ENCODE measurements around the gene ULK2. TPM values are rescaled to one million over a fixed set of nuclear protein-coding genes. Genes with fewer than 3 reads are reported as not detected.

The ULK2 gene
- total RNA-seq, 1 experiment from 2014 or later, result 5.1 TPM

DNA sequence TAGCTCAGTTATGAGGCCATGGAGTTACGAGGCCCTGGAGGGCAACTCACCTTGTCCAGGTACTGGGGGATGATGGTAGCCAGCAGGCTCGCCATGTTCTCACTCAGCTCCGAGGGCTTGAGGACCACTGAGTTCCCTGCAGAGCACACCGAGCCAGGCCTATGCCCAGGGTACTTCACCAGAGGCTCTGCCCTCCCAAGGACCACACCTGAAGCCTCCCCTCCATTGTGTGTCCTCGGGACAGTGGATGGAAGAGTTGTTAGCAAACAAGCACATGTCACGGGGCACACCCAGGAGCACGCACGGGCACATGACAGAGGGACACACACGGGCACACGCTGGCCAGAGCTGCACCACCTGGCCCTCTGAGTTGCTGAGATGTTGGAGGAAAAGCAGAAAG, 125.2 kb downstream of the ULK2 start (continued):
- TF ChIP-seq, protein P1, sequence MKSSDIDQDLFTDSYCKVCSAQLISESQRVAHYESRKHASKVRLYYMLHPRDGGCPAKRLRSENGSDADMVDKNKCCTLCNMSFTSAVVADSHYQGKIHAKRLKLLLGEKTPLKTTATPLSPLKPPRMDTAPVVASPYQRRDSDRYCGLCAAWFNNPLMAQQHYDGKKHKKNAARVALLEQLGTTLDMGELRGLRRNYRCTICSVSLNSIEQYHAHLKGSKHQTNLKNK (CRISPR knock-in tag; IDR thresholded peaks at IDR 0.05), result no peak

GRCh38 chr17:19741832-19742457, 125.8 kb downstream of the ULK2 start:
- no peak overlapping the region for H3K4me3 Mint-ChIP-seq
- peaks cover 11% of the 10 kb centered on the region; the same call in 1 of the 2 replicates for H3K27me3 Mint-ChIP-seq (ENCODE audit: low read depth)
- H3K27ac Mint-ChIP-seq, result no peak overlapping the region
- CTCF ChIA-PET, result interaction anchor here (1.2 to 5.7 kb wide), 2 partner anchors 20 to 283 kb away, joined by 3 to 91 read pairs; no protein-coding TSS in a partner anchor
- POLR2A ChIA-PET, result no interaction called here
- ATAC-seq, result no peak
- H3K4me1 Mint-ChIP-seq, result peaks cover 4% of the 10 kb centered on the region; the same call in 1 of the 2 replicates
- H3K9me3 Mint-ChIP-seq, result no peaks in the 10 kb centered on the region
- DNase-seq (ENCODE audit: low spot score), result no peak
- no peaks in the 10 kb centered on the region for H3K36me3 Mint-ChIP-seq
- TF ChIP-seq, protein P2, sequence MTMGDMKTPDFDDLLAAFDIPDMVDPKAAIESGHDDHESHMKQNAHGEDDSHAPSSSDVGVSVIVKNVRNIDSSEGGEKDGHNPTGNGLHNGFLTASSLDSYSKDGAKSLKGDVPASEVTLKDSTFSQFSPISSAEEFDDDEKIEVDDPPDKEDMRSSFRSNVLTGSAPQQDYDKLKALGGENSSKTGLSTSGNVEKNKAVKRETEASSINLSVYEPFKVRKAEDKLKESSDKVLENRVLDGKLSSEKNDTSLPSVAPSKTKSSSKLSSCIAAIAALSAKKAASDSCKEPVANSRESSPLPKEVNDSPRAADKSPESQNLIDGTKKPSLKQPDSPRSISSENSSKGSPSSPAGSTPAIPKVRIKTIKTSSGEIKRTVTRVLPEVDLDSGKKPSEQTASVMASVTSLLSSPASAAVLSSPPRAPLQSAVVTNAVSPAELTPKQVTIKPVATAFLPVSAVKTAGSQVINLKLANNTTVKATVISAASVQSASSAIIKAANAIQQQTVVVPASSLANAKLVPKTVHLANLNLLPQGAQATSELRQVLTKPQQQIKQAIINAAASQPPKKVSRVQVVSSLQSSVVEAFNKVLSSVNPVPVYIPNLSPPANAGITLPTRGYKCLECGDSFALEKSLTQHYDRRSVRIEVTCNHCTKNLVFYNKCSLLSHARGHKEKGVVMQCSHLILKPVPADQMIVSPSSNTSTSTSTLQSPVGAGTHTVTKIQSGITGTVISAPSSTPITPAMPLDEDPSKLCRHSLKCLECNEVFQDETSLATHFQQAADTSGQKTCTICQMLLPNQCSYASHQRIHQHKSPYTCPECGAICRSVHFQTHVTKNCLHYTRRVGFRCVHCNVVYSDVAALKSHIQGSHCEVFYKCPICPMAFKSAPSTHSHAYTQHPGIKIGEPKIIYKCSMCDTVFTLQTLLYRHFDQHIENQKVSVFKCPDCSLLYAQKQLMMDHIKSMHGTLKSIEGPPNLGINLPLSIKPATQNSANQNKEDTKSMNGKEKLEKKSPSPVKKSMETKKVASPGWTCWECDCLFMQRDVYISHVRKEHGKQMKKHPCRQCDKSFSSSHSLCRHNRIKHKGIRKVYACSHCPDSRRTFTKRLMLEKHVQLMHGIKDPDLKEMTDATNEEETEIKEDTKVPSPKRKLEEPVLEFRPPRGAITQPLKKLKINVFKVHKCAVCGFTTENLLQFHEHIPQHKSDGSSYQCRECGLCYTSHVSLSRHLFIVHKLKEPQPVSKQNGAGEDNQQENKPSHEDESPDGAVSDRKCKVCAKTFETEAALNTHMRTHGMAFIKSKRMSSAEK (CRISPR knock-in tag; IDR thresholded peaks at IDR 0.05; ENCODE audit: borderline replicate concordance), result no peak
- TF ChIP-seq MXD4 (CRISPR knock-in tag; IDR thresholded peaks at IDR 0.05; ENCODE audit: borderline replicate concordance) (no peak), FOXK1 (CRISPR knock-in tag; IDR thresholded peaks at IDR 0.05) (no peak), ATF3 (CRISPR knock-in tag; conservative IDR thresholded peaks at IDR 0.05) (no peak), ZNF138 (CRISPR knock-in tag; conservative IDR thresholded peaks at IDR 0.05) (no peak), ARID4B (CRISPR knock-in tag; IDR thresholded peaks at IDR 0.05; ENCODE audit: borderline replicate concordance) (no peak), NFYB (CRISPR knock-in tag; conservative IDR thresholded peaks at IDR 0.05; ENCODE audit: low read depth) (no peak), HMGXB4 (CRISPR knock-in tag; IDR thresholded peaks at IDR 0.05) (no peak), MYBL2 (CRISPR knock-in tag; IDR thresholded peaks at IDR 0.05) (no peak), SP1 (CRISPR knock-in tag; conservative IDR thresholded peaks at IDR 0.05) (no peak), ELF4 (CRISPR knock-in tag; IDR thresholded peaks at IDR 0.05; ENCODE audit: low read depth) (no peak)
- TF ChIP-seq, protein P3, sequence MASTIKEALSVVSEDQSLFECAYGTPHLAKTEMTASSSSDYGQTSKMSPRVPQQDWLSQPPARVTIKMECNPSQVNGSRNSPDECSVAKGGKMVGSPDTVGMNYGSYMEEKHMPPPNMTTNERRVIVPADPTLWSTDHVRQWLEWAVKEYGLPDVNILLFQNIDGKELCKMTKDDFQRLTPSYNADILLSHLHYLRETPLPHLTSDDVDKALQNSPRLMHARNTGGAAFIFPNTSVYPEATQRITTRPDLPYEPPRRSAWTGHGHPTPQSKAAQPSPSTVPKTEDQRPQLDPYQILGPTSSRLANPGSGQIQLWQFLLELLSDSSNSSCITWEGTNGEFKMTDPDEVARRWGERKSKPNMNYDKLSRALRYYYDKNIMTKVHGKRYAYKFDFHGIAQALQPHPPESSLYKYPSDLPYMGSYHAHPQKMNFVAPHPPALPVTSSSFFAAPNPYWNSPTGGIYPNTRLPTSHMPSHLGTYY (CRISPR knock-in tag; IDR thresholded peaks at IDR 0.05), result no peak
- TF ChIP-seq, protein P1 (CRISPR knock-in tag; IDR thresholded peaks at IDR 0.05), result no peak
- TF ChIP-seq, protein P4, sequence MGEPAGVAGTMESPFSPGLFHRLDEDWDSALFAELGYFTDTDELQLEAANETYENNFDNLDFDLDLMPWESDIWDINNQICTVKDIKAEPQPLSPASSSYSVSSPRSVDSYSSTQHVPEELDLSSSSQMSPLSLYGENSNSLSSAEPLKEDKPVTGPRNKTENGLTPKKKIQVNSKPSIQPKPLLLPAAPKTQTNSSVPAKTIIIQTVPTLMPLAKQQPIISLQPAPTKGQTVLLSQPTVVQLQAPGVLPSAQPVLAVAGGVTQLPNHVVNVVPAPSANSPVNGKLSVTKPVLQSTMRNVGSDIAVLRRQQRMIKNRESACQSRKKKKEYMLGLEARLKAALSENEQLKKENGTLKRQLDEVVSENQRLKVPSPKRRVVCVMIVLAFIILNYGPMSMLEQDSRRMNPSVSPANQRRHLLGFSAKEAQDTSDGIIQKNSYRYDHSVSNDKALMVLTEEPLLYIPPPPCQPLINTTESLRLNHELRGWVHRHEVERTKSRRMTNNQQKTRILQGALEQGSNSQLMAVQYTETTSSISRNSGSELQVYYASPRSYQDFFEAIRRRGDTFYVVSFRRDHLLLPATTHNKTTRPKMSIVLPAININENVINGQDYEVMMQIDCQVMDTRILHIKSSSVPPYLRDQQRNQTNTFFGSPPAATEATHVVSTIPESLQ (CRISPR knock-in tag; IDR thresholded peaks at IDR 0.05), result no peak
